ENCODE measurements around the gene ELF1.
A peak's percentile ranks its signal among the peaks of the same experiment; 100 is the strongest.

Gene ELF1

GRCh38 chr13:41060082-41060723, 41.1 kb upstream of the ELF1 start:
- H3F3A ChIP-seq (ENCODE audit: insufficient read depth), result peaks cover 29% of the 10 kb centered on the region
- no peaks in the 10 kb centered on the region for H3K27me3 ChIP-seq (ENCODE audit: low read length)
- H3K4me2 ChIP-seq (ENCODE audit: low read depth, low read length, poor library complexity, severe bottlenecking), result peak overlapping the region; percentile 96
- peak overlapping the region; percentile 91 for H3K9ac ChIP-seq (ENCODE audit: low read length)
- H4K20me1 ChIP-seq (ENCODE audit: low read depth, low read length), result no peaks in the 10 kb centered on the region
- H3K9me3 ChIP-seq (ENCODE audit: insufficient read depth, low read length), result no peaks in the 10 kb centered on the region
- H2AFZ ChIP-seq (ENCODE audit: low read depth, low read length, severe bottlenecking), result peak overlapping the region; percentile 55
- peak overlapping the region; percentile 98 for H3K4me3 ChIP-seq (ENCODE audit: insufficient read depth, low read length, poor library complexity, severe bottlenecking)
- H3K79me2 ChIP-seq (ENCODE audit: insufficient read depth, low read length), result peaks cover 88% of the 10 kb centered on the region
- TF ChIP-seq EZH2phosphoT487 (conservative IDR thresholded peaks at IDR 0.05; ENCODE audit: low read length) (no peak), CTCF (IDR thresholded peaks at IDR 0.05; ENCODE audit: insufficient read depth, low read length, poor library complexity, severe bottlenecking) (peak; percentile 37)
- H3K36me3 ChIP-seq (ENCODE audit: low read length), result peaks cover 21% of the 10 kb centered on the region
- peak overlapping the region; percentile 95 for H3K27ac ChIP-seq (ENCODE audit: low read depth, low read length)
- no peaks in the 10 kb centered on the region for H3K9me2 ChIP-seq (replicated peaks; ENCODE audit: insufficient read depth, low read length)

DNA sequence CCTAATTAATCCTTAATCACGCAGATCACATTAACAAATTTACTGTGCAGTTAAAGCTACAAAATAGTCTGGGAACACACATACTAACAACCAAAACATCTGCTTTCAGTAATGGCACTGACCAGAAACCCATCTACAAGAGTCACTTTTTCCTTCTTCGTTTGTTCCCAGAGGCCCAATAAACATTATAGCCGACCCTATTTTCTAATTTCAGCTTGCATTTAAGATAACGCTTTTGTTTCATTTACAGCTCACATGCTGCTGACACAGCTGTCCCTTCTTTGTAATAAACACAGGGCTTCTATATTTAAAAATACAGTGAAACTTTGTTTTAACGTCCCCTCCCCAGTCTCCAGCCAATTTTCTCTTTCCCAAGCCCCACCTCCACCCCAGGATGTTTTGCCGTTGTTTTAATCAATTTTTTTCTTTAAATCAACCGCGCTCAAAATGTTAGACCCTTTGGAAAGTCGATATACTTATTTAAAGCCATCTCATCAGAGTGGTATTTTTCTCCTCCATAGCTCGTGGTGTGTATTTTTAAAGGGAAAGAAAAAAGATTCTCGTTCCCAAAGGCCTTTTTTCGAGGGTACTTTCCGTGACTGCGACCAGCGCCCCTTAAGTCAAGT, 40.5 kb upstream of the ELF1 start:
- Histone ChIP-seq H3F3A (ENCODE audit: insufficient read depth) (peaks cover 28% of the 10 kb centered on the region), H3K36me3 (ENCODE audit: low read length) (peaks cover 15% of the 10 kb centered on the region), H3K9me3 (ENCODE audit: insufficient read depth, low read length) (no peaks in the 10 kb centered on the region), H3K79me2 (ENCODE audit: insufficient read depth, low read length) (peaks cover 94% of the 10 kb centered on the region), H2AFZ (ENCODE audit: low read depth, low read length, severe bottlenecking) (peak overlapping the region; percentile 55), H3K4me3 (ENCODE audit: insufficient read depth, low read length, poor library complexity, severe bottlenecking) (peak overlapping the region; percentile 98), H3K27ac (ENCODE audit: low read depth, low read length) (peak overlapping the region; percentile 95), H4K20me1 (ENCODE audit: low read depth, low read length) (no peaks in the 10 kb centered on the region), H3K4me2 (ENCODE audit: low read depth, low read length, poor library complexity, severe bottlenecking) (peak overlapping the region; percentile 96), H3K9ac (ENCODE audit: low read length) (peak overlapping the region; percentile 91), H3K27me3 (ENCODE audit: low read length) (no peaks in the 10 kb centered on the region), H3K9me2 (replicated peaks; ENCODE audit: insufficient read depth, low read length) (no peaks in the 10 kb centered on the region)
- TF ChIP-seq CTCF (IDR thresholded peaks at IDR 0.05; ENCODE audit: insufficient read depth, low read length, poor library complexity, severe bottlenecking) (no peak), EZH2phosphoT487 (conservative IDR thresholded peaks at IDR 0.05; ENCODE audit: low read length) (no peak)

- peak overlapping the region; percentile 91 for H3K9ac ChIP-seq (ENCODE audit: low read length)
- peak overlapping the region; percentile 96 for H3K4me2 ChIP-seq (ENCODE audit: low read depth, low read length, poor library complexity, severe bottlenecking)
- no peaks in the 10 kb centered on the region for H3K9me3 ChIP-seq (ENCODE audit: insufficient read depth, low read length)
- H3K9me2 ChIP-seq (replicated peaks; ENCODE audit: insufficient read depth, low read length), result no peaks in the 10 kb centered on the region
- peaks cover 5% of the 10 kb centered on the region; the same call in 1 of the 2 replicates for H3K36me3 ChIP-seq (ENCODE audit: low read length)
- no peaks in the 10 kb centered on the region for H3K27me3 ChIP-seq (ENCODE audit: low read length)
- peak overlapping the region; percentile 95 for H3K27ac ChIP-seq (ENCODE audit: low read depth, low read length)
- peaks cover 96% of the 10 kb centered on the region for H3K79me2 ChIP-seq (ENCODE audit: insufficient read depth, low read length)
- no peaks in the 10 kb centered on the region for H4K20me1 ChIP-seq (ENCODE audit: low read depth, low read length)
- H3F3A ChIP-seq (ENCODE audit: insufficient read depth), result peaks cover 26% of the 10 kb centered on the region
- H2AFZ ChIP-seq (ENCODE audit: low read depth, low read length, severe bottlenecking), result no peak overlapping the region
- peak overlapping the region; percentile 98 for H3K4me3 ChIP-seq (ENCODE audit: insufficient read depth, low read length, poor library complexity, severe bottlenecking)
- TF ChIP-seq CTCF (IDR thresholded peaks at IDR 0.05; ENCODE audit: insufficient read depth, low read length, poor library complexity, severe bottlenecking) (no peak), EZH2phosphoT487 (conservative IDR thresholded peaks at IDR 0.05; ENCODE audit: low read length) (no peak)
Measured at GRCh38 chr13:41058295-41059070, 39.4 kb upstream of the ELF1 start.

Measured in SU-DHL-6 (cell line).